Glutamatergic neuron (in vitro differentiated cells): ENCODE data around the gene PRKAA1. TPM values are rescaled to one million over a fixed set of nuclear protein-coding genes. Genes with fewer than 3 reads are reported as not detected.

Experiments
- total RNA-seq: library from RNA; stranded (reverse); fragmentation: NEBNext Ultra II Directional; extraction: Animal tissue kit (Norgen Biotek cat#: 25700); gene quantifications from one replicate; pipeline ENCODE4 v1.2.1, GENCODE V29; 2021; ENCODE audit not compliant: unreplicated experiment

The PRKAA1 gene
- total RNA-seq, 1 donor from 2014 or later: 49.0 TPM

Other genes starting within 250 kb of the PRKAA1 start
- gene PTGER4, start 118.5 kb downstream of the PRKAA1 start, total RNA-seq: not detected
- 11.7 TPM for gene TTC33, start 42.4 kb downstream of the PRKAA1 start, total RNA-seq
- 840 TPM for gene RPL37, start 36.8 kb upstream of the PRKAA1 start, total RNA-seq
- not detected for gene CARD6, start 43.0 kb upstream of the PRKAA1 start, total RNA-seq
- gene C7, start 111.1 kb upstream of the PRKAA1 start, total RNA-seq: not detected